H1 (cell line): ENCODE data around the gene PKD1L1. TPM values are rescaled to one million over a fixed set of nuclear protein-coding genes. Genes with fewer than 3 reads are reported as not detected.

Experiments used
- CTCF ChIA-PET: fragments of 300-600 bp; sonication (Branson Sonifier 250); formaldehyde crosslinking; loops from one replicate; lab custom pipeline; 2021; ENCODE audit not compliant: partially characterized antibody; lab: Charles Lee
- POLR2A ChIA-PET: fragments of 300-600 bp; sonication (Branson Sonifier 250); formaldehyde crosslinking; loops from one replicate; lab custom pipeline; 2021; ENCODE audit warnings: inconsistent platforms; ENCODE audit not compliant: partially characterized antibody; lab: Charles Lee
- DNase-seq, 2 experiments: peaks; one replicate each; pipeline versions ENCODE4 v3.0.0 to v3.0.0-alpha.2; 2010 to 2022; ENCODE audit warnings: low spot score in 2 of 2, low read depth in 1 of 2, mixed read lengths in 1 of 2
- FAIRE-seq: peaks from 2 replicates; lab custom pipeline; 2011; peaks lifted over from hg19 to GRCh38; lab: Jason Lieb, UNC
- H2AFZ ChIP-seq: 2 replicates; pipeline ENCODE4 v1.8.1; 2012; ENCODE audit warnings: low read length, inconsistent platforms
- H2AK5ac ChIP-seq: 2 replicates; pipeline ENCODE4 v1.6.1; 2013; ENCODE audit warnings: low read depth, low read length
- H2BK120ac ChIP-seq: replicated peaks from 2 replicates; pipeline ENCODE3; 2013; ENCODE audit warnings: low read depth, low read length, inconsistent platforms
- H2BK12ac ChIP-seq: 2 replicates; pipeline ENCODE4 v1.6.1; 2013; ENCODE audit warnings: low read depth, low read length
- H2BK15ac ChIP-seq: 2 replicates; pipeline ENCODE4 v1.6.1; 2013; ENCODE audit warnings: low read length
- H2BK20ac ChIP-seq: 2 replicates; pipeline ENCODE4 v1.6.1; 2013; ENCODE audit warnings: low read length
- H2BK5ac ChIP-seq: 2 replicates; pipeline ENCODE4 v1.6.1; 2013; ENCODE audit warnings: low read depth, low read length
- H3K14ac ChIP-seq: 2 replicates; pipeline ENCODE4 v1.6.1; 2013; ENCODE audit warnings: inconsistent platforms; ENCODE audit not compliant: insufficient read length
- H3K18ac ChIP-seq: 2 replicates; pipeline ENCODE4 v1.6.1; 2013; ENCODE audit warnings: low read length; ENCODE audit errors: extremely low read depth
- H3K23ac ChIP-seq: 2 replicates; pipeline ENCODE4 v1.6.1; 2013; ENCODE audit warnings: inconsistent platforms; ENCODE audit not compliant: insufficient read length
- H3K23me2 ChIP-seq: 2 replicates; pipeline ENCODE4 v1.6.1; 2013; ENCODE audit warnings: low read depth, low read length
- H3K27ac ChIP-seq: 2 replicates; pipeline ENCODE4 v1.6.1; 2011; ENCODE audit warnings: low read depth, low read length, inconsistent platforms
- H3K27me3 ChIP-seq, 4 experiments: replicated peaks in 1 of 4; 1 replicate in 1 of 4; 2 replicates in 3 of 4; pipeline versions ENCODE4 v1.6.1 to v1.8.1; 2011 to 2013; ENCODE audit warnings: low read length in 3 of 4, mild to moderate bottlenecking in 3 of 4, inconsistent platforms in 2 of 4, mixed read lengths in 2 of 4, moderate library complexity in 1 of 4; ENCODE audit not compliant: control insufficient read depth in 3 of 4, insufficient read depth in 3 of 4; ENCODE audit errors: extremely low read depth in 1 of 4
- H3K36me3 ChIP-seq, 4 experiments: 2 replicates each; pipeline versions ENCODE4 v1.6.1 to v1.8.1; 2011 to 2013; ENCODE audit warnings: mild to moderate bottlenecking in 4 of 4, low read length in 3 of 4, moderate library complexity in 2 of 4, control low read depth in 1 of 4, inconsistent platforms in 1 of 4; ENCODE audit not compliant: insufficient read depth in 4 of 4, control insufficient read depth in 2 of 4
- H3K4ac ChIP-seq: replicated peaks from 2 replicates; pipeline ENCODE3; 2013; ENCODE audit warnings: low read length, low read depth, mixed read lengths, inconsistent platforms; ENCODE audit not compliant: insufficient read length
- H3K4me1 ChIP-seq, 4 experiments: replicated peaks in 1 of 4; 1 replicate in 1 of 4; 2 replicates in 3 of 4; pipeline versions ENCODE4 v1.6.1 to v1.8.1; 2011 to 2013; ENCODE audit warnings: low read length in 3 of 4, inconsistent platforms in 2 of 4, mixed read lengths in 1 of 4; ENCODE audit not compliant: insufficient read depth in 4 of 4, control insufficient read depth in 3 of 4
- H3K4me2 ChIP-seq, 2 experiments: 2 replicates each; pipeline versions ENCODE4 v1.6.1 to v1.8.1; 2011 to 2013; ENCODE audit warnings: low read depth in 2 of 2, low read length in 2 of 2, control low read depth in 1 of 2, inconsistent platforms in 1 of 2, mild to moderate bottlenecking in 1 of 2; ENCODE audit not compliant: insufficient read depth in 1 of 2
- H3K4me3 ChIP-seq, 4 experiments: fragments of 200-600, 300-600 bp in 1 of 4; sonication (generic), shearing (Covaris generic), sonication (Bioruptor Twin) in 1 of 4; 2 replicates each; pipeline versions ENCODE4 v1.5.1 to v1.8.1; 2011 to 2016; ENCODE audit warnings: low read length in 4 of 4, low read depth in 3 of 4, control low read depth in 2 of 4, inconsistent platforms in 2 of 4, mild to moderate bottlenecking in 2 of 4, mixed read lengths in 1 of 4, moderate library complexity in 1 of 4; ENCODE audit not compliant: insufficient read depth in 2 of 4; ENCODE audit errors: extremely low read depth in 1 of 4
- H3K56ac ChIP-seq: replicated peaks from 2 replicates; pipeline ENCODE3; 2013; ENCODE audit warnings: low read depth, mild to moderate bottlenecking, mixed read lengths, low read length, inconsistent platforms; ENCODE audit not compliant: insufficient read length
- H3K79me1 ChIP-seq: 2 replicates; pipeline ENCODE4 v1.6.1; 2013; ENCODE audit warnings: low read depth, low read length, control low read depth
- H3K79me2 ChIP-seq, 2 experiments: 2 replicates each; pipeline versions ENCODE4 v1.6.1 to v1.8.1; 2012 to 2013; ENCODE audit warnings: low read length in 2 of 2, mild to moderate bottlenecking in 2 of 2, inconsistent platforms in 1 of 2; ENCODE audit not compliant: insufficient read depth in 2 of 2, control insufficient read depth in 1 of 2
- H3K9ac ChIP-seq, 4 experiments: replicated peaks in 1 of 4; 1 replicate in 1 of 4; 2 replicates in 3 of 4; pipeline versions ENCODE4 v1.6.1 to v1.8.1; 2011 to 2013; ENCODE audit warnings: low read depth in 3 of 4, low read length in 3 of 4, control low read depth in 2 of 4, mild to moderate bottlenecking in 2 of 4, moderate library complexity in 2 of 4, inconsistent platforms in 1 of 4; ENCODE audit errors: extremely low read depth in 1 of 4
- H3K9me3 ChIP-seq, 2 experiments: 2 replicates each; pipeline versions ENCODE4 v1.6.1 to v1.8.1; 2012 to 2013; ENCODE audit warnings: mild to moderate bottlenecking in 2 of 2, moderate library complexity in 2 of 2, control low read depth in 1 of 2, inconsistent platforms in 1 of 2, low read depth in 1 of 2, low read length in 1 of 2, mixed read lengths in 1 of 2; ENCODE audit not compliant: insufficient read depth in 2 of 2
- H4K20me1 ChIP-seq, 2 experiments: replicated peaks in 1 of 2; 2 replicates each; pipeline versions ENCODE3 to v1.8.1; 2011 to 2013; ENCODE audit warnings: inconsistent platforms in 2 of 2, low read length in 2 of 2, mild to moderate bottlenecking in 1 of 2; ENCODE audit not compliant: insufficient read depth in 2 of 2, control insufficient read depth in 1 of 2
- H4K5ac ChIP-seq: 2 replicates; pipeline ENCODE4 v1.6.1; 2013; ENCODE audit warnings: low read length, low read depth, mixed read lengths, inconsistent platforms; ENCODE audit not compliant: insufficient read length
- H4K8ac ChIP-seq: 2 replicates; pipeline ENCODE4 v1.8.0; 2013; ENCODE audit warnings: mild to moderate bottlenecking, moderate library complexity, low read length, inconsistent platforms; ENCODE audit not compliant: insufficient read depth; ENCODE audit errors: extremely low read depth
- H4K91ac ChIP-seq: replicated peaks from 2 replicates; pipeline ENCODE3; 2013; ENCODE audit warnings: low read length, mixed read lengths, inconsistent platforms; ENCODE audit not compliant: insufficient read length
- CTBP2 ChIP-seq: IDR thresholded peaks from 2 replicates; pipeline ENCODE4 v1.7.0; 2011; ENCODE audit warnings: borderline replicate concordance, mild to moderate bottlenecking, moderate library complexity, mixed read lengths, low read length; ENCODE audit not compliant: insufficient read depth, insufficient read length
- RAD21 ChIP-seq, 2 experiments: IDR thresholded peaks in 1 of 2; conservative IDR thresholded peaks in 1 of 2; 2 replicates each; pipeline ENCODE4 v1.6.1; 2011; ENCODE audit warnings: low read depth in 2 of 2, low read length in 2 of 2, improper control_type of control experiment in 1 of 2, inconsistent platforms in 1 of 2, mild to moderate bottlenecking in 1 of 2, moderate library complexity in 1 of 2
- TEAD4 ChIP-seq: IDR thresholded peaks from 2 replicates; pipeline ENCODE4 v1.6.1; 2012; ENCODE audit warnings: low read depth, low read length, inconsistent platforms, mixed read lengths
- WGBS, 2 experiments: shearing (Covaris generic) in 1 of 2; methylation state at CpG; one replicate each; pipeline versions ENCODE4 v1.1.6 to v1.1.7; 2013 to 2015; ENCODE audit warnings: low lambda C conversion rate in 2 of 2, mixed read lengths in 2 of 2, inconsistent platforms in 1 of 2, low coverage in 1 of 2, missing lambda C conversion rate in 1 of 2; ENCODE audit not compliant: insufficient replicate concordance in 2 of 2, insufficient coverage in 1 of 2, insufficient read length in 1 of 2; ENCODE audit errors: extremely low coverage in 1 of 2, missing lambda C conversion rate in 1 of 2; 5-methylcytosine and 5-hydroxymethylcytosine counted together
- polyA plus RNA-seq, 7 experiments: library from polyadenylated mRNA; depleted of rRNA in 3 of 7; stranded (reverse) in 5 of 7; unstranded in 2 of 7; fragments of >200 nt in 5 of 7; fragments of 200-250 nt in 2 of 7; gene quantifications; 1 replicate in 5 of 7; 2 replicates in 1 of 7; 4 replicates in 1 of 7; pipeline versions ENCODE4 v1.2.1 to v1.2.3, GENCODE V29; 2011 to 2013; ENCODE audit warnings: missing spikeins in 2 of 7, mixed read lengths in 2 of 7
- total RNA-seq: library from RNA; stranded (reverse); fragmentation: NEBNext Ultra II Directional; extraction: Animal tissue kit (Norgen Biotek cat#: 25700); gene quantifications from 2 replicates; pipeline ENCODE4 v1.2.1, GENCODE V29; 2021

Gene PKD1L1
- total and polyA plus RNA-seq, 2 of the 8 experiments (the other 6 are each of a cell fraction or from before 2014, with no cell fraction given): 0.22 to 0.35 TPM

DNA sequence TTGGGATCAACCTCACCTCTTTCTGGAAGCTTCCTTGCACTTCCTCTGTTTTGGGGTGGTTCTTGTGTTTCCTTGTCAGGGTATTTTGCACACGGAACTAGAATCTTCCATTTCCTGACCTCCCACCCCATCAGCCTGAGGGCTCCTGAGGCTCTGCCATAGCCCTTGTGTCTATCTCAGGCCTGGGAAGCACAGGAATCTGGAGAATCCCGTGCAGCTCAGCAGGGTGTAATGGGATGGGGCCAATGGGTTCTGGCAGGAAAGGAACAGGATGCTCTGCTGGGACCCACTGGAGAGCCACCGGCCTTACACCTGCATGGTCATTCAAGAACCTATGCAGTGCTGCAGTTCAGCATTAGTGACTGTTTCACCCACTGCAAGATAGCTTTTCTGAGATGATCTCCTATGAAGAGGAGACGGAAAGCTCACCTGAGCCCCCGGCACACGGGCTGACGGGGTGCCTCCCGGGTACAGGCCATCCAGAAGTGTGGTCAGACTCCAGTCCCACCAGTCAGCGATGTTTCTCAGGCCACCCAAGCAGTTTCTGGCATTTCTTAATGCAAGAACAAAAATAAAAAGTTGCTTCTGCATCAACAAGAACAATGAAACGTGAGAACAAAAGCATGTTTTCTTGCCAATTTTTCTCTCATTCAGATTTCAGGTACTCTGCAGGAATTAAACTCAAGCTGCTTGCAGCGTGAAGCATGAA, 133.2 kb downstream of the PKD1L1 start:
- Histone ChIP-seq H4K91ac (no peak overlapping the region), H3K27ac (no peak overlapping the region), H2BK15ac (no peak overlapping the region), H4K20me1 (no peaks in the 10 kb centered on the region), H3K79me2 (no peaks in the 10 kb centered on the region), H3K23me2 (no peaks in the 10 kb centered on the region), H3K4me1 (peaks cover 0 to 5% (median 2%) of the 10 kb centered on the region in 4 experiments; a peak in 2 of 7 replicates), H2BK12ac (no peak overlapping the region), H3K18ac (no peak overlapping the region), H3K14ac (no peak overlapping the region), H2BK120ac (no peak overlapping the region), H3K9me3 (no peaks in the 10 kb centered on the region), H2BK5ac (no peak overlapping the region), H3K23ac (no peak overlapping the region), H3K36me3 (no peaks in the 10 kb centered on the region), H3K4ac (no peak overlapping the region), H2AFZ (no peak overlapping the region), H3K79me1 (no peaks in the 10 kb centered on the region), H4K8ac (no peak overlapping the region), H3K27me3 (no peaks in the 10 kb centered on the region), H3K4me3 (no peak overlapping the region), H4K5ac (no peak overlapping the region), H2AK5ac (no peak overlapping the region), H3K9ac (no peak overlapping the region), H3K4me2 (no peak overlapping the region), H2BK20ac (no peak overlapping the region), H3K56ac (no peak overlapping the region)
- DNase-seq: peak in 1 of 2 experiments; percentile 29
- peak in 1 of 2 experiments; percentile 7; a peak in 1 of 4 replicates for TF ChIP-seq RAD21 (IDR thresholded peaks at IDR 0.05 in 1 of 2, conservative IDR thresholded peaks at IDR 0.05 in 1 of 2; ENCODE audit: low read depth in 2 of 2, low read length in 2 of 2)
- no peak for TF ChIP-seq CTBP2
- TF ChIP-seq TEAD4: peak; percentile 78
- no peak for FAIRE-seq
- 85% methylated on average over 10 of the region's 11 CpGs; no CpG with 5 or more reads in 1 of the 2 experiments for WGBS, 2 experiments
- POLR2A ChIA-PET: no interaction called here
- CTCF ChIA-PET: interaction anchor here (1.1 to 3.0 kb wide), 4 partner anchors 122 to 549 kb away, joined by 3 to 13 read pairs (median 5); no protein-coding TSS in a partner anchor
